Measurements from ENCODE around the gene RPAP3.

RPAP3 gene, protein sequence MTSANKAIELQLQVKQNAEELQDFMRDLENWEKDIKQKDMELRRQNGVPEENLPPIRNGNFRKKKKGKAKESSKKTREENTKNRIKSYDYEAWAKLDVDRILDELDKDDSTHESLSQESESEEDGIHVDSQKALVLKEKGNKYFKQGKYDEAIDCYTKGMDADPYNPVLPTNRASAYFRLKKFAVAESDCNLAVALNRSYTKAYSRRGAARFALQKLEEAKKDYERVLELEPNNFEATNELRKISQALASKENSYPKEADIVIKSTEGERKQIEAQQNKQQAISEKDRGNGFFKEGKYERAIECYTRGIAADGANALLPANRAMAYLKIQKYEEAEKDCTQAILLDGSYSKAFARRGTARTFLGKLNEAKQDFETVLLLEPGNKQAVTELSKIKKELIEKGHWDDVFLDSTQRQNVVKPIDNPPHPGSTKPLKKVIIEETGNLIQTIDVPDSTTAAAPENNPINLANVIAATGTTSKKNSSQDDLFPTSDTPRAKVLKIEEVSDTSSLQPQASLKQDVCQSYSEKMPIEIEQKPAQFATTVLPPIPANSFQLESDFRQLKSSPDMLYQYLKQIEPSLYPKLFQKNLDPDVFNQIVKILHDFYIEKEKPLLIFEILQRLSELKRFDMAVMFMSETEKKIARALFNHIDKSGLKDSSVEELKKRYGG

DNA sequence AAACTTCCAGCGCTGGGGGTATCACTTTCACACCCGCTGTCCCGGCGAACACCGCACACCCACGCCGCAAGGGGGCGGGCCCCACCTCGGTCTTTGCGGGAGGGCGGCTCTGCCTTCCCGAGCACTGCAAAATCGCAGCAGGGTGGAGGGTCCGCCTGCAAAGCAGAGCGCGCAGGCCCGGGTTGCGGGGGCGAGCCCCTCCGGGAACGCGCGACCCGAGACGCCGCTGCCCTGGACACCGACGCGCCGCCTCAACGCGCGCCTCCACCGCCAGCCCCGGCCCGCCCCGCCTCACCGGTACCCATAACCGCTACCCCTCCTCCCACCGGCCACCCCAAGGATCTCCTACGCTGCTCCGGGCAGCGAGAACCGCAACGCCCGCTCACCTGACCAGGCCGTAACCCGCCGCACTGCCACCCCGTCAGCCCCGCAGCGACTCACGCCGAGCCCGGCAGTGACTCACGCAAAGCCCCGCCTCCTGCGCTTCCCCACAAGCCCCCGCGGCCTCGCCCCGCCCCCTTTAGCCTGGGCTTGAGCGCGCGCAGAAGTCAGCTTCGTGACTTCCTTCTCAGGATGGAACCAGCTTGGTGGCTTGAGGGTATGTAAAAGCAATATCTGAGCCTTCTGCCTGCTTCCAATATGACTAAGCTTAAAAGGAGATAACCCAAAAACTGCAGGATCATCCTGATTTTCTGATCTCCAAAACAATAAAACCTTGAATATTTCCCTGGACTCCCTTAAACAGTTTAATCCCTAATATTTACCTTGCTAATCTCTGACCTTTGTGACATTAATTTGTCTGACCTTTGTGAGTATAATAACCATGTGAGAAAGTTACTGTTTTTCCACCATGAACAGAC, at the start of gene RPAP3:
RPAP3 (minus strand) TSS at position 465 of the 860 bp plus-strand sequence. CDS start 3,190 bp downstream, outside the sequence.
- peak; percentile 99 for DNase-seq

DNA sequence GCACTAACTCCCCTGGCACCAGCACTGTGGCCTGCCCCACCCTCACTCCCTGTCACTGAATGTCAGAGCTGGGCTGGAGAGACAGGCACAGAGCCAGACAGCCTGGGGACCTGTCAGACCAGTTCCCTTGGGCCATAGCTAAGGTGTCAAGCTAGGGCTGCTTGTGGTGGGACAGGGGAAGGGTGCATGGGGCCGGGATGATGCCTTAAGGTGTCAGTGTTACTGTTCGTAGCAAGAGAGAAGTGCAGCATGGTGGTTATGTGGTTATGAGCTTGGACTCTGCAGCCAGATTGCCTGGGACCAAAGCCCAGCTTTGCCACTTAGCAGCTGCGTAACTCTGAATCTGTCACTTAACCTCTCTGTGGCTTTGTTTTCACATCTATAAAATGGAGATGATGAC, 49.1 kb upstream of the RPAP3 start:
- peak; percentile 44 for DNase-seq

DNA sequence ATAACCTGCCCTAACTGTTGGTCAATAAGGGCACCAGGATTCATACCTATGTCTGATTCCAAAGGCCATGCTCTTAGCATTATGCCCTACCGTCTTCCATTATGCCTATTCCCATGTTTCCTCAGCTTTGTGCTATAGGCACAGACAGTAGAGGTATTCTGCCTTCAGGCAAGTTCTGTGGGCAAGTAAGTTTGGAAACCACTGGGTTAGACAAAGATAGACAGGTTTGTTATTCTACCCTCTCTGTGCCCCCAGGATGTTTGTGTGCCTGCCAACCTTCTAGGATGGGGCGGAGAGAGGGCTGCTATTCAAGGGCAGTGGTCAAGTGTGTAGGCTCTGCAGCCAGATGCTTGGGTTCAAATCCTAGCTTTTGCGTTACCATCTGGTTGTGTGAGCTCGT, 48.3 kb upstream of the RPAP3 start:
- DNase-seq, result no peak

DNA sequence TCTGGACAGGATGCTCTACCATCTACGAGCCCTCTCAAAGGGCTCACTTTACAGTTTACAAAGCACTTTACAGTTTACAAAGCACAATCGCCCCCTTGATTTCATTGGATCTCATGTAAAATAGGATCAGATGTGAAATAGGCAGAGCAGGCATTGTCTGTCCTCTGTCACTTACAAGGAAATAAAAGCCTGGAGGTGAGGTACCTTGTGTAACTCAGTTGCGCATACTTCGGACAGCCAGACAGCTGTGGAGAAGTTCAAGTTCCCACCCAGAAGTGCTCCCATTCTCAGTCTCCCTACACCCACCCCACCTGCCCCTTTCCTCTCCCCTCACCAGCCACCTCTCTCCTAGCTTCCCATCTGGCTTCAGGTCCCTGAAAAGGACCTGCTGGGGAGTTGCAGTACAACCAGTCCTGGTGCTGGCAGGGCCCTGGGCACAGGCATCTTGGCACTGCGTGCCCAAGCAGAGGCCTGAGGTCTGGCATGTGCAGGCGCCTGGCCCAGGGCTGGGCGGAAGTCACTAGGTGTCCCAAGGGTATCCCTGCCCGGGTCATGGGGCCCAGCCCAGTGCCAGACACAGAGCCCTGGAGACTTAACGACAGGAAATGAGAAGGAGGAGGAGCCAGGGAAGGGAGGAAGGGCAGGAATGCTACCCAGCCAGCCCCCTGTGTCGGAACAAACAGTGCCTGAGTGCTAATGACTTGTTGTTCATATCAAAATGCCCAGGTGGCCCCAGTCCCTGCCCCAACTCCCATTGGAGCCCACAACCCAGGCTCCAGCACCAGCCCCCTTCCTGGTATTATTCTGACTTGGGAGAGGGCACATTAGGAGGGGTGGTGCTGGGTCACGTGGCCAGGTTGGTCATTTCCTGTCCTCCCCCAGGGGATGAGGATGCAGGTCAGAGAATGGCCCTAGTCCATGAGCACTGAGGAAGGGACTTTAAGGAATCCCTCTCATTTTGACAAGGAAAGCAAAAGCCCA, 47.5 kb upstream of the RPAP3 start:
- no peak for DNase-seq

DNA sequence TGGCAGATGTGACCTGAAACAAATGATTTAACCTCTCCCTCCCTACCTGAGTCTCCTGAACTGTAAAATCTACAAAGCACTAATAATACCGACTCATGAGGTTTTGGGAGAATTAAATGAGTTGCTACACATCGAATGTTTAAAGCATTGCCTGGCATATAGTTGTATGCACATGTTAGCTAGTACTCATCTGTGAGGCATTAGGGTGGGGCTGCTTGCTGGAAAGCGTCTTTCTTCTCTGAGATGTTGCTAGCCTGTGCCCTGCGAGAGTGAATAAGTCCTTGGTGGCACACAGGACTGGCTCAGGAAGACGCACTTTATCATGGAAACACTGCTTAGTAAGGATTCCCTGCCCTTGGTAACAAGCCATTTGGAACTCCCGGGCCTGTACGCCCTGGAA, 46.7 kb upstream of the RPAP3 start:
- no peak for DNase-seq

DNA sequence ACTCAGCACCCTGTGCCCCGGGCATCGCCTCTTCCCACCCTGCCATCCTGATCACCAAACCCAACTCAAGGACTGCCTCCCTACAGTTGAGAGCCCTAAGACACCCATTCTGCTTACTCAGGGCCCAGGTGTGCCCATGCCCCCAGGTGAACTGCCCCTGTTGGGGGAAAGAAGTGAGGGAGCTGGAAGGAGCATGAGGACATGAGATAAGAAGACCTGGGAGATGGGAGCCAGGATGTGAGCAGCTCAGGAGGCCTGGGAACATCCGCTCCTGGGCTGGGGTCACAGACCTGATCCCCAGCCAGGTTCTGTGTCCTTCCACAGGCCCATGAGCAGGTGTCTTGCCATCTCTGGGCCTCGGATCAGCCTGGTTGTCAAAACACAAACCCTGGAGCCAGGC, 46.3 kb upstream of the RPAP3 start:
- DNase-seq, result no peak

DNA sequence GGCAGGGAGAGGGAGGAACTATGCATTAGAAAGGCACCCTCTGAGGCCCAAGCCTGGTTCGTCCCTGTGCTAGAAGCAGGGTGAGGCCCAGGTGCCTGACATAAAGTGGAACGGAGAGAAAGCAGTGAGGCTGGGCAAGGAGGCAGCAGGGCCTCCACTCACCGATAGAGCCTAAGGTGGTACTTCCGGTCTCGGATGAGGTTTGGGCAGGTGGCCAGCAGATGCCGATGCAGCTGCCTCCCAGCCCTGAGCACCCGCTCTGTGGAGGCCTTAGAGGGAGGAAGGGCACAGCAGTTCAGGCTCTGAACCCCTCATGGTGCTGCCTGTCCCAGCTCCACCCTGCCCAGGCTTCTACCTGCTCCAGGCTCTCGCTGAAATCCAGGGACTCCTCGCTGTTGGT, 45.7 kb upstream of the RPAP3 start:
- no peak for DNase-seq

DNA sequence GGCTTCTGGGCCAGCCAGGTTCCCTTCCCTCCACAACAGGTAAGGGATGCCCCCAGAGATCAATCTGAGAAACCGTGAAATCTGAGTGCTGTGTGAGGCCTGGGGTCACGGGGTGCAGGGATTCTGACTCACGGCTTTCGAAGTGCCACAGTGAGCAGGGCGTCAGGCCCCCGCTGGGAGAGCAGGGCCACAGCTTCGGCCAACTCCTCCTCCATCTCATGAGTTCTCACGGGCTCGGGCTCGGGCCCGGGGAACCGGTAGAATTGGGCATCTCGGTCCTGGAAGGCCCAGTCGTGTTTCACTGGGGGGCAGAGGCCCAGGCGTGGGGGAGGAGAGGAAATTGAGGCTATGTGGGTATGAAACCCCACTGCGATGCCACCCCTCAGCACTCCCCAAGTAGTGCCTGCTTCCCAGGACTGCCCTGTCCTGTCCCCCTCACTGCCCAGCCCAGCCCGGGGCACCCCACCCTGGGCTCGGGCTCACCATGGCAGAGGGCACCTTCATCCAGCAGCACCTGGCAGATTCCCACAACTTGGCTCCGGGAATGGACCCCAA, 45.2 kb upstream of the RPAP3 start:
- no peak for DNase-seq

DNA sequence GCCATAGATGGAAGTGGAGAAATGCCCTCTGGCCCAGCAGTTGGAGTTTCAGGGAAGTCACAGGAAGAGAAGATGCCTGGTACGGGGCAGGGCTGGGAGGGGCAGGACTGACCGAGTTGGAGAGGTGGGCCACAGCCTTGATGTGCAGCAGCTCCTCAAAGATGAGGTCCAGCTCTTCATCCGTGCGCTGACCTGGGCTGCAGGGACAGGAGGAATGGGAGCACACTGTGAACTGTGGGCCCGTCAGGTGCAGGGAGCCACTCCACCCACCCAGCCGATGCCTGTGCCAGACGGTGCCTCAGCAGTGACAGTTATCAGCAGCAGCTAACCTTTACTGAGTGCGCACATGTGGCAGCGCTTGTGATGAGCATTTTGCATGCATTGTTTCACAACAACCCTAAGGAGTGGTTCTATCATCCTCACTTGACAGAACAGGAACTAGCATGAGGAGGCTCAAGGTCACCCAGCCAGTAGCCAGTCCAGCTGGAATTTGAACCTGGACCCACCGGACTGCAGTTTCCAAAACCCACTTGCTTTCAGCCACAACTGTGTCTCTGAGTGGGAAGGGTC, 44.5 kb upstream of the RPAP3 start:
- DNase-seq, result peak; percentile 26

DNA sequence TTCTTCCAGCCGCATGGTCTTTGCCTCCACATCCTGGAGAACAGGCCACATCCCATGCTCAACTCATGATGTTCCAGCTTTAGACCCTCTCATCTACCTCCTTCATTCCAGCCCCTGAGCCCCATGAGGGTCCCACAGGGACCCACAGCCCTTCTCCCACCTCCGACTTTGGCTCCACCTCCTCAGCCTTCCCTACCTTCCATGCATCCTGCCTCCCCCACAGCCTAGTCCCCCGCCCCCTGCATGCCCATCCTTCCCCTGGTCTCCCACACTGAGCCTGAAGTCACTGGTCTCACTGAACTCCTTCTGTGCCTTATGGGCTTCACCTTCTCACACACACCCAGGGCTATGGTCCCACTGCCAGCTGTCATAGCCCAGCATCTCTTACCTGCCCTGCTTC, 43.1 kb upstream of the RPAP3 start:
- no peak for DNase-seq

DNA sequence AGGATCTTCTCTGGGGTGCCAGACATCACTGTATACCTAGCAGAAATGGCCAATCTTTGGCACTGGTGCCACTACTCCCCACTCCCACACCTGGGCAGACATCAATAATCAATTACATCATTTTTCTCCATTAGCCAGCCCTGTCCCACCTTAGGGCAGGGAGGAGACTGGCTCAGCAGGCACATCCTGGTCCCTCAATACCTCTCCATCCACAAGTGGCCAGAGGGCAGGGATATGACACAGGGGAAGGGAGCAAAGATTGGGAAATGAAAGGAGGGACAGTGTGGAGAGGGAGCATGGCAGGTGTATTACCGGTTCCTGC, 42.6 kb upstream of the RPAP3 start:
- no peak for DNase-seq

DNA sequence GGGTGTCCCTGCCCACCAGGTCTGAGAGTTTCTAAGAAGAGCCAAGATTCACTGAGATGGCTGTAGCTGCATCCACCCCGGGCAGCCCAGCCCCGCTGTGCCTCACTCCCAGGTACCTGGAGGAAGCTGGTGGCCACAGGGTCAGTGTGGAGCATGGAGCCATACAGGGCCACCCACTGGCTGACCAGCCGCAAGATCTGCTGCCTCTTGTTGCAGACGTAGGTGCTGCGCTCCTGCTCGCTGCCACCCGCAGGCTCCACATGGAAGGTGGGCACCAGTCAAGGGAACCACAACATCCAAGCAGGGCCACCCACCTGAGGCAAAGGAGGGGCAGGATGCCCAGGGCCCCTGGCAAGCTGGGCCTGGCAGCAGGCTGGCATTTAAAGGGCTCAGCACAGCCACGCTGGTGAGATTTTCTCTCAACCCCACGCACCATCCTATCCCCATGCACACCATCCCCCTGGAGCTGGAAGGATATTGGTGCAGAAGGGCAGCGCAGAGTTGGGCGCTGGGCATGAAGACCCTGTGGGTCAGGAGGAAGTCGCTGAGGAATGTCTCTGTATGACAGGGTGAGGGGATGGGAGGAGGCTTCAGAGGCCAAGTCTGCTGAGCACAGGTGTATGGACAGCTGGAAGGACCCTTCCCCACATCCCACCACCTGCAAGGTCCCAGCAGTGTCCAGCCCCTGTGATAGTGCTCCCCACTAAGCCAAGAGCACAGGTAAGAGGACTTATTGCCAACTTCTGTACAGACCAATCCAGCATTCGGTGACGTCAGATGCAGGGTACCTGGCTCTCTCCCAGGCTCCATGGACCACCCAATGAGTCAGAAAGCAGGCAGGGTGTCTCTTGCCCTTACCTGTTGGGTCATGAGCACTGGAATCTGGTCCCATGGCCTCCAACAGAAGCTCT, 42.0 kb upstream of the RPAP3 start:
- DNase-seq, result no peak

DNA sequence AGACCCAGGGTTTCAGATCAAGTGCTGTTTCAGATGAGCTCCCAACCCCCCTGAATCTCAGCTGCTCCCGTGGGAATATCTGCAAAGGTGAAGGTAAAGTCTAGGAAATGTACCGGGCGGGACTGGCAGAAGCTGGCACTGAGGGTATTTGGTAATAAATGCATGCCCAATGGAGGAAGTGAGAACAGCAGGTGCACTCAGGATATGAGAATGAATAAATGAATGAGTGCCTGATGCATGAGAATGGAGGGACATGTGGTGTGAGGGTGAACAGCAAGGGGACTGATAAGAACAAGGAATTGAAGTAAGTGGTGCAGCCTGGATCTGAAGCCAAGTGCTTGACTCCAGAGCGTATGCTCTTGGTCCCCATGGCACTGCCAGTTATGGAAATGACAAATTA, 41.3 kb upstream of the RPAP3 start:
- no peak for DNase-seq

DNA sequence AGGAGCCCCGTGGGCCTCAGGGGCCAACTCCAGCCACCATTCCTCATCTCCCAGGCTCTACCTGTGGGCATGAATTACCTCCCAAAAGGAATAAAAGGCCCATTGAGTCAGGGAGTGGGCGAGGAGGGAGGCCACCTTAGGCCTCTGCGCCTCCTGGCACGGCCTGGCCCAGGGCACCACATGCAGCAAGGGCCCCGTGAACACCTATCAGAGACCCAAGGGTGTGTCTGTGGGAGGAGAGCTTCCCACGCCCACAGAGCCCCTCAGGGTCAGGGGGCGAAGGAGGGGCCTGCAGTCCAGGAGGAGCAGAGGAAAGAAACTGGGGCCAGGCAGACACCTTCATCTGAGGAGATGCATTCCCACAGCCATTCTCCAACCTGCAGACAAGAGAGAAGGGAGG, 40.7 kb upstream of the RPAP3 start:
- DNase-seq, result no peak

DNA sequence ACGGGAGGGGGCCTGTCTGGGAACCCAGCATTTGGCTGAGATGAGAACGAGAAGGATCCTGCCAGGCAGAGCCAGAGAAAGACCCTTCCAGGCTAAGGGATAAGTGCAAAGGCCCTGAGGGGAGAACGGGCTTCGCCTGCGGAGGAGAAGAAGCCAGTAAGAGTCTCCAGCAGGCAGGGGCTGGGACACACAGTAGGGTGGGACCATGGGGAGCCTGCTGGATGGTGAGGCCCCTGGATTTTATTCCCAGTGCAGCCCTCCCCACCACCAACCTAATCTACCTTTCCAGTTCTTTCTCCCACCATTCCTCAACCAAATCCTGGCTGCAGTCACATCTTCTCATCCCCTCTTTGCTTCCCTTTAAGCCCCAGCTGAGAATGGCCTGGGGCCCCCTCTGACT, 40.2 kb upstream of the RPAP3 start:
- DNase-seq, result no peak

DNA sequence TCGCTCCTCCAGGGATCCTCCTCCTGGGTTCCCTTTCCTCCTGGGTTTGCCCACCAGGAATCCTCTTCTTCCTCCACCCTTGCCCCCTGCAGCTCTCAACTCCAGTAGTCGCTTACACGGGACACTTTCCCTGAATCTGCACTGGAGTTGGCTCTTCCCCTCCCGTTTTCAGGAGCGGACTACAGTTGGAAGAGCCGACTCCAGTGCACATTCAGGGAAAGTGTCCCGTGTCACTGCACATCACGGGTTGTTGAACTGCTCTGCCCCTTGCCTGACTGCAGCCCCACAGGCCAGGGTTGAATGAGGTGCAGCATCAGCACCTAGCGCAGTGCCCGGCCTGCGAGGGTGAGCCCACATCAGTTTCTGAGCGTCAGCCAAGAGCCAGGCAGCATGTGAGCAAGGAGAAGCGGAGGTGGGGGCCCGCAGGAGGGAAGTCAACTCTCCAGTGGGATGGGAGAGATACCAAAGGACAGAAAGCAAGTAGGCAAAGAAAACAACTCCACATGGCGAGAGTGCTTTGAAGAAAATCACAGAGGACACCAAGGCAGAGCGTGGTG, 39.7 kb upstream of the RPAP3 start:
- DNase-seq, result no peak

DNA sequence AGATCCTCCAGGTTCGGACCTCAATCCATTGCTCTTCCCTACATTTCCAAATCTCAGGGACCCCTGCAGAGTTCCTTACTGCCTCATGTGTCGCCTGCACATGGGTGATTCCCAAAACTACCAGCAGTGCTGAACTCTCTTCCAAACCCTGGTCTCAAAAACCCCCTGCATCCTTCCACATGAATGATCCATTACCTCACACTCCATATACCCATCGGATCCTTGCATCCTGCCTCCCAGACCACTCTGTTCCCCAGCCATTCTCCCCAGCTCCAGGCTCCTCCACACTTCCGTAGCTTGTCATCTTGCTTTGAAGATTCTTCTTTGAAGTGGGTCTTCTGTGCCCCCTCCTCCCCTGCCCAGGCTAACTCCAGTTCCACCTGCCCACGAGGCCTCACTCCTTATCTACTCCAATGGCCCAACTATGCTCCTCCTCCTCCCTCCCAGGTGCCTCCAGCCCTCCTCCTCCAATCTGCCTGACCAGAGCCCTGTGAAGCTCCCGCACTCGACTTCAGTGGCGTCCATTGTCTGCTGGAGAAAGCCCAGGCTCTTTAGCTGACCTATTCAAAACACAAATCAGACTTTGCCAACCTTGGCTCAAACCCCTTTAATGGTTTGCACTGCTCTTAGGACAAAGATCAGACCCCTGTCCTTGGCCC, 39.1 kb upstream of the RPAP3 start:
- DNase-seq, result no peak

DNA sequence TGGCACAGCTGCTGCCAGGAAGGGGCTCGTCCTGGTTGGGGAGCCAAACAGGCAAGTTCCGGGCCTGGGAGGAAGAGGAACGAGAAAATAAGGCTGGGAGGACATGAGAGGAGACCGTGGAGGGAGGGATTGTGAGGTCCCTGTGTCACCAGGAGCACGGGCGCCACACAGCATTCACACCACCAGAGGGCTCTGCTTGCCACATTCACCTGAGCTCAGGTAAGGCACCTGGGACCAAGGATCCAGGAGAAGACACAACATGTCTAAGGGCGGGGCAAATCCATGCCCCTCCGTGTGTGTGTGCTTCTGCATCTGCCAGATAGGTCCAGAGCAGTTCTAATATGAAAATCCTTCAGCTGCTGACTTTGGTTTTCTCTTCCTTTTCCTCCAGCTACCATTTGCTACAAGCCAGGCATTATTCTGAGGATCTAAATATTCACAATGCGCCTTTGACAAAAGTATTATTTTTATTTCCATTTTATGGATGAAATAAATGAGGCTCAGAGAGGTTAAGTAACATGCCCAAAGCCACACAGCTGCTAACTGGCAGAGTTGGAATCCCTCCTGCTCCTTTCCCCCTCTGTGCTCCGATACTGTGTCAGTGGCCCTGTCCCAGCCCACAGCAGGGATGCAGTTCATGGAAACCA, 38.3 kb upstream of the RPAP3 start:
- DNase-seq, result peak; percentile 43

DNA sequence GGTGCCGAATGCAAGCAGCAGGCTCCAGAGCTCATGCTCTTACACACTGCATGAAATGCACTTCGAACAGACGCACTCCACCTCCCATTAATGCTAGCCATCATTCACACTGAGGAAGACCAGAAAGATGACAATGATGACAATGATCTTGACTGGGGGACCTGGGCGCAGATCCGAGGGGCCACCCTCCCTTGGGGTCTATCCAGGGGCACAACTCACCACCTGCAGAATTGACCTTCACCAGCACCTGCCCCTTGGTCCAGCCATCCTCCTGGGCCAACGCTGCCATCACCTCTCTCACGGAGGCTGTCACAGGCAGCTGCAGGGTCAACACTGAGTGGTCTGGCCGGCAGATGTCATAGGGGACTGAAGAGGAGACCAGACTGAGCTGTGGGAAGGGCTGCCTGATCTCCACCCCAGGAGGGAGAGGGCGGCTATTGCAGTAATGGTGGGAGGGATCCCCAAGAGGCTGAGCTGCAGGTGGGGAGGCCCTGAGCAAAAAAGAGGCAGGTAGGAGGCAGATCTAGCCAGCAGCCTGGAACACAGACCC, 37.6 kb upstream of the RPAP3 start:
- DNase-seq, result no peak

All from hematopoietic multipotent progenitor cell treated with erythropoietin and hydrocortisone succinate and interleukin-3 and kit ligand, for 6 days (in vitro differentiated cells).